Stimulated activated CD4-positive, alpha-beta T cell treated with anti-CD3 and anti-CD28 coated beads, TNF-alpha, amount 100 ng/mL, for 4 hours (primary cell): ENCODE results near the gene SH3TC1.

Experiments
- DNase-seq, 3 experiments: peaks; one replicate each; pipeline ENCODE4 v3.0.0-alpha.2; 2020; ENCODE audit warnings: low read depth in 3 of 3

SH3TC1 gene

GRCh38 chr4:8275548-8275910 lies 76.4 kb downstream of the SH3TC1 start:
- DNase-seq: no peak

- DNase-seq: no peak
Observed at GRCh38 chr4:8276358-8277240, 77.5 kb downstream of the SH3TC1 start.

- no peak for DNase-seq
Observed at GRCh38 chr4:8277356-8278008, 78.4 kb downstream of the SH3TC1 start.

GRCh38 chr4:8278009-8278395 lies 78.9 kb downstream of the SH3TC1 start:
- DNase-seq: no peak

- no peak for DNase-seq
Observed at GRCh38 chr4:8278421-8279287, 79.6 kb downstream of the SH3TC1 start.

GRCh38 chr4:8279321-8280157 lies 80.4 kb downstream of the SH3TC1 start:
- DNase-seq: no peak

- DNase-seq: no peak
Observed at GRCh38 chr4:8280158-8280875, 81.2 kb downstream of the SH3TC1 start.

GRCh38 chr4:8280876-8281440 lies 81.9 kb downstream of the SH3TC1 start:
- no peak for DNase-seq

- DNase-seq: no peak
Observed at GRCh38 chr4:8281519-8282133, 82.5 kb downstream of the SH3TC1 start.

- no peak for DNase-seq
Observed at GRCh38 chr4:8282134-8282641, 83.1 kb downstream of the SH3TC1 start.

GRCh38 chr4:8282742-8283141 lies 83.7 kb downstream of the SH3TC1 start:
- no peak for DNase-seq

GRCh38 chr4:8283161-8283560 lies 84.1 kb downstream of the SH3TC1 start:
- no peak for DNase-seq

GRCh38 chr4:8283631-8284121 lies 84.6 kb downstream of the SH3TC1 start:
- DNase-seq: no peak

GRCh38 chr4:8284391-8284790 lies 85.3 kb downstream of the SH3TC1 start:
- no peak for DNase-seq

GRCh38 chr4:8285143-8285975 lies 86.3 kb downstream of the SH3TC1 start:
- DNase-seq: no peak

GRCh38 chr4:8285976-8286718 lies 87.1 kb downstream of the SH3TC1 start:
- no peak for DNase-seq

GRCh38 chr4:8286719-8287342 lies 87.7 kb downstream of the SH3TC1 start:
- no peak for DNase-seq
